CD14-positive monocyte (primary cell): ENCODE measurements around the gene BMI1. TPM values are rescaled to one million over a fixed set of nuclear protein-coding genes. Genes with fewer than 3 reads are reported as not detected.

Experiments
- DNase-seq, 3 donors: peaks; one replicate each; pipeline ENCODE4 v3.0.0-alpha.2; 2011 to 2022
- H2AFZ ChIP-seq: 2 replicates; pipeline ENCODE4 v1.6.0; 2012; ENCODE audit warnings: mild to moderate bottlenecking, low read depth, low read length, inconsistent platforms; ENCODE audit not compliant: insufficient read depth, poor library complexity, severe bottlenecking
- H3K27ac ChIP-seq, 2 donors: 1 replicate in 1 of 2; 2 replicates in 1 of 2; pipeline ENCODE4 v1.5.1; 2012 to 2013; ENCODE audit warnings: low read length in 2 of 2, control low read depth in 1 of 2, inconsistent platforms in 1 of 2, low read depth in 1 of 2, mild to moderate bottlenecking in 1 of 2
- H3K27me3 ChIP-seq, 2 donors: one replicate each; pipeline versions ENCODE4 v1.6.0 to v1.6.1; 2011 to 2013; ENCODE audit warnings: low read length in 2 of 2; ENCODE audit not compliant: control insufficient read depth in 2 of 2, insufficient read depth in 2 of 2
- H3K36me3 ChIP-seq, 2 donors: replicated peaks in 1 of 2; 1 replicate in 1 of 2; 2 replicates in 1 of 2; pipeline versions ENCODE4 v1.5.1 to v1.6.1; 2012 to 2013; ENCODE audit warnings: low read length in 2 of 2, control low read depth in 1 of 2, inconsistent platforms in 1 of 2, mild to moderate bottlenecking in 1 of 2; ENCODE audit not compliant: insufficient read depth in 2 of 2, control insufficient read depth in 1 of 2
- H3K4me1 ChIP-seq, 2 donors: 1 replicate in 1 of 2; 2 replicates in 1 of 2; pipeline versions ENCODE4 v1.5.1 to v1.6.1; 2012 to 2013; ENCODE audit warnings: low read length in 2 of 2, control low read depth in 1 of 2, inconsistent platforms in 1 of 2, mild to moderate bottlenecking in 1 of 2, moderate library complexity in 1 of 2; ENCODE audit not compliant: insufficient read depth in 2 of 2, control insufficient read depth in 1 of 2
- H3K4me2 ChIP-seq: replicated peaks from 2 replicates; pipeline ENCODE3; 2012; ENCODE audit warnings: low read length, moderate library complexity, mild to moderate bottlenecking; ENCODE audit not compliant: poor library complexity, severe bottlenecking; ENCODE audit errors: extremely low read depth
- H3K4me3 ChIP-seq, 3 experiments: fragments of 200-600 bp in 1 of 3; sonication (generic) in 1 of 3; replicated peaks in 1 of 3; 1 replicate in 2 of 3; 2 replicates in 1 of 3; pipeline ENCODE4 v1.5.1; 2011 to 2013; ENCODE audit warnings: low read length in 3 of 3, mild to moderate bottlenecking in 3 of 3, control low read depth in 2 of 3, low read depth in 2 of 3, inconsistent platforms in 1 of 3, moderate library complexity in 1 of 3
- H3K79me2 ChIP-seq: 2 replicates; pipeline ENCODE4 v1.6.0; 2012; ENCODE audit warnings: mild to moderate bottlenecking, control low read depth, inconsistent platforms, low read length, moderate library complexity; ENCODE audit not compliant: insufficient read depth
- H3K9ac ChIP-seq: 2 replicates; pipeline ENCODE4 v1.6.0; 2017; ENCODE audit warnings: low read length, mild to moderate bottlenecking; ENCODE audit not compliant: insufficient read depth, poor library complexity, severe bottlenecking
- H3K9me3 ChIP-seq, 2 donors: replicated peaks in 1 of 2; 1 replicate in 1 of 2; 2 replicates in 1 of 2; pipeline versions ENCODE4 v1.5.1 to v1.6.1; 2012 to 2013; ENCODE audit warnings: low read length in 2 of 2, control low read depth in 1 of 2; ENCODE audit not compliant: control insufficient read depth in 1 of 2, insufficient read depth in 1 of 2
- H4K20me1 ChIP-seq: 2 replicates; pipeline ENCODE4 v1.6.0; 2012; ENCODE audit warnings: mild to moderate bottlenecking, low read length, control low read depth, moderate library complexity; ENCODE audit not compliant: insufficient read depth
- H3K27ac Mint-ChIP-seq, 7 donors: one replicate each; pipeline ENCODE4 v1.8.0; 2020; ENCODE audit warnings: mild to moderate bottlenecking in 7 of 7, mixed read lengths in 7 of 7, moderate library complexity in 6 of 7, inconsistent platforms in 2 of 7
- H3K27me3 Mint-ChIP-seq, 3 donors: one replicate each; pipeline ENCODE4 v1.8.0; 2021 to 2022; ENCODE audit warnings: low read depth in 3 of 3, mild to moderate bottlenecking in 3 of 3, mixed read lengths in 3 of 3, moderate library complexity in 3 of 3, inconsistent platforms in 1 of 3
- H3K36me3 Mint-ChIP-seq, 2 donors: one replicate each; pipeline ENCODE4 v1.8.0; 2020; ENCODE audit warnings: mixed read lengths in 2 of 2, inconsistent platforms in 1 of 2, mild to moderate bottlenecking in 1 of 2
- H3K4me1 Mint-ChIP-seq: one replicate; pipeline ENCODE4 v1.8.0; 2020; ENCODE audit warnings: mild to moderate bottlenecking, mixed read lengths
- H3K4me3 Mint-ChIP-seq, 2 donors: one replicate each; pipeline ENCODE4 v1.8.0; 2020; ENCODE audit warnings: mild to moderate bottlenecking in 2 of 2, mixed read lengths in 2 of 2, moderate library complexity in 1 of 2
- H3K9me3 Mint-ChIP-seq, 7 donors: one replicate each; pipeline ENCODE4 v1.8.0; 2020 to 2022; ENCODE audit warnings: mixed read lengths in 7 of 7, mild to moderate bottlenecking in 6 of 7, moderate library complexity in 6 of 7, inconsistent platforms in 2 of 7
- CTCF ChIP-seq: fragments of 200-600 bp; IDR thresholded peaks from one replicate; pipeline ENCODE4 v1.8.0; 2022; ENCODE audit warnings: antibody characterized with exemption, mild to moderate bottlenecking
- WGBS: methylation state at CpG from one replicate; pipeline ENCODE4 v1.1.5; 2013; ENCODE audit warnings: missing lambda C conversion rate; ENCODE audit not compliant: insufficient coverage; 5-methylcytosine and 5-hydroxymethylcytosine counted together
- intact Hi-C, 2 donors: fragments of 100-400 bp; cut with micrococcal nuclease; formaldehyde crosslinking; loops; one replicate each; pipeline versions ENCODE4 v1.15.0 to v1.15.1; 2023
- polyA plus RNA-seq, 3 donors: library from polyadenylated mRNA; depleted of rRNA in 1 of 3; unstranded in 2 of 3; stranded (reverse) in 1 of 3; fragments of 300-500 nt in 2 of 3; fragments of >200 nt in 1 of 3; fragmentation: Illumina TruSeq in 2 of 3; gene quantifications; 1 replicate in 2 of 3; 2 replicates in 1 of 3; pipeline ENCODE4 v1.2.3, GENCODE V29; 2012 to 2021

BMI1 gene
- polyA plus RNA-seq, 3 donors: 7.5 to 11.9 (median 11.0) TPM

GRCh38 chr10:22317076-22317370 lies 3.9 kb upstream of the BMI1 start:
- Histone ChIP-seq H3K27ac (peak overlapping the region; percentile 89 to 91), H3K27me3 (peaks cover 0 to 11% of the 10 kb centered on the region in 2 donors), H3K4me3 (peak overlapping the region; percentile 78 to 97 (median 91)), H2AFZ (peak overlapping the region; percentile 94), H3K36me3 (no peaks in the 10 kb centered on the region), H4K20me1 (no peaks in the 10 kb centered on the region), H3K4me1 (peaks cover 28 to 45% of the 10 kb centered on the region in 2 donors), H3K9ac (peak overlapping the region; percentile 87), H3K9me3 (no peaks in the 10 kb centered on the region), H3K79me2 (peaks cover 21% of the 10 kb centered on the region), H3K4me2 (peak overlapping the region; percentile 86)
- Mint-ChIP-seq H3K27me3 (peaks cover 1 to 14% (median 4%) of the 10 kb centered on the region in 3 donors), H3K4me3 (peak overlapping the region; percentile 88 to 94), H3K9me3 (peaks cover 0 to 5% (median 2%) of the 10 kb centered on the region in 7 donors), H3K36me3 (peaks cover 5 to 8% of the 10 kb centered on the region in 2 donors), H3K4me1 (peaks cover 29% of the 10 kb centered on the region), H3K27ac (peak overlapping the region; percentile 93 to 97 (median 95))
- no peak for TF ChIP-seq CTCF
- intact Hi-C loops: loop anchor here (2.0 to 10.0 kb wide), 4 partner anchors 62 to 314 kb away; partner anchors contain the start of gene DNAJC1 (in 1 of the 2)
- WGBS: no CpG with 5 or more reads among the region's 9 CpGs
- DNase-seq: peak in 1 of 3 donors; percentile 34

GRCh38 chr10:22317771-22318565 lies 2.9 kb upstream of the BMI1 start:
- H3K9me3 Mint-ChIP-seq: peaks cover 0 to 9% (median 5%) of the 10 kb centered on the region in 7 donors
- Histone ChIP-seq H3K27me3 (peaks cover 9 to 20% of the 10 kb centered on the region in 2 donors), H3K79me2 (peaks cover 23% of the 10 kb centered on the region), H3K4me2 (peak overlapping the region; percentile 86), H2AFZ (no peak overlapping the region), H3K36me3 (no peaks in the 10 kb centered on the region), H3K27ac (no peak overlapping the region), H3K4me3 (peak overlapping the region in 1 of 3 experiments; percentile 91), H3K9ac (no peak overlapping the region), H3K4me1 (peaks cover 37 to 54% of the 10 kb centered on the region in 2 donors), H4K20me1 (no peaks in the 10 kb centered on the region), H3K9me3 (no peaks in the 10 kb centered on the region)
- H3K27ac Mint-ChIP-seq: no peak overlapping the region
- H3K36me3 Mint-ChIP-seq: peaks cover 11 to 12% of the 10 kb centered on the region in 2 donors
- no peak overlapping the region for H3K4me3 Mint-ChIP-seq
- peaks cover 11 to 23% (median 13%) of the 10 kb centered on the region in 3 donors for H3K27me3 Mint-ChIP-seq
- no peak for TF ChIP-seq CTCF
- intact Hi-C loops: loop anchor here (2.0 to 10.0 kb wide), 4 partner anchors 63 to 315 kb away; partner anchors contain the start of gene DNAJC1 (in 1 of the 2)
- peaks cover 39% of the 10 kb centered on the region for H3K4me1 Mint-ChIP-seq
- WGBS: no CpG with 5 or more reads among the region's 6 CpGs
- DNase-seq: no peak
